Effector CD8-positive, alpha-beta T cell (primary cell): Measurements from ENCODE around the gene SLC27A5.

ENCODE experiments used
- DNase-seq: peaks from one replicate; lab custom pipeline; 2025; lab: John Stamatoyannopoulos, UW
- total RNA-seq, 4 experiments: gene quantifications; one replicate each; lab custom pipeline; 2026; lab: John Stamatoyannopoulos, UW

Gene SLC27A5
- total RNA-seq = 6.5 to 12.8 (median 10.0) reads per million in 4 experiments

DNA sequence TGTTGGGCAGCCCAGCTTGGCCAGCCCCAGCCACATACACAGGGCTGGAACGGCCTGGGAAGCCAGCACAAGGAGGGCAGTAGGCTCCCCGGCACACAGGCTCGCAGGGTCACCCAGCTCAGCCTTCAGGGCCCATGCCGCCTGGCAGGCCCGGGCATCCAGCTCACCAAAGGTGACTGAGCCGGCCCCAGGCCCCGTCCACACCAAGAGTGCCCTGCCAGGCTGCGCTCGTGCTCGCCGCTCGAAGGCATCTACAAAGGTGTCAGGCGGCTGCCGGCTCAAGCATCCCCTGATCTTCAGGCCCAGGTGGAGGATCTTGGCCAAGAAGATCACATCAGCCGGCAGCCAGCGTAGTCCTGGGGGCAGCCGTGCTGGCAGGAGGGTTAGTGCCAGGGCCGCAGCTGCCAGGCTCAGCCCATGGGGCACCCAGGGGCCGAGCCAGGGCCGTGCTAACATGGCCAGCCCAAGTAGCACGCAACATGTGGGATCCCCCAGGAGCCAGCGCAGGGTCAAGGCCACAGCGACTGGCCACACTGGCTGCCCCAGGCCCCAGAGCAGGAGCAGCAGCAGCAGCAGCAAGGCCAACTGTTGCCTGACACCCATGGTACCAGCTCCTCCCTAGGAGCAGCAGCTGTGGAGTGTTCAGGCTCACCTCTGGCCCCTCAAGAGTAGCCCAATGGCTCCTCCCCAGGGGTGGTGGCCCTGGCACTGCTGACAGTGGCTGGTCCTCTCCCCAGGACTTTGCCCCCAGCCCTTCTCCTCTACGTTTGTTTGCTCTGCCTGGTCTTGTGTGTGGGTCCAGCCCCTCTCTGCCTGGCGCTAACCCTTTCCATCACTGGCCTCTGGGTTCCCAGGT is at the start of gene SLC27A5:
Gene SLC27A5 (minus strand): TSS at position 640 of the 856 bp plus-strand sequence. CDS start 37 bp downstream, at position 603.
- DNase-seq = no peak

GRCh38 chr19:58560921-58561320 is 49.1 kb upstream of the SLC27A5 start:
- no peak for DNase-seq

DNA sequence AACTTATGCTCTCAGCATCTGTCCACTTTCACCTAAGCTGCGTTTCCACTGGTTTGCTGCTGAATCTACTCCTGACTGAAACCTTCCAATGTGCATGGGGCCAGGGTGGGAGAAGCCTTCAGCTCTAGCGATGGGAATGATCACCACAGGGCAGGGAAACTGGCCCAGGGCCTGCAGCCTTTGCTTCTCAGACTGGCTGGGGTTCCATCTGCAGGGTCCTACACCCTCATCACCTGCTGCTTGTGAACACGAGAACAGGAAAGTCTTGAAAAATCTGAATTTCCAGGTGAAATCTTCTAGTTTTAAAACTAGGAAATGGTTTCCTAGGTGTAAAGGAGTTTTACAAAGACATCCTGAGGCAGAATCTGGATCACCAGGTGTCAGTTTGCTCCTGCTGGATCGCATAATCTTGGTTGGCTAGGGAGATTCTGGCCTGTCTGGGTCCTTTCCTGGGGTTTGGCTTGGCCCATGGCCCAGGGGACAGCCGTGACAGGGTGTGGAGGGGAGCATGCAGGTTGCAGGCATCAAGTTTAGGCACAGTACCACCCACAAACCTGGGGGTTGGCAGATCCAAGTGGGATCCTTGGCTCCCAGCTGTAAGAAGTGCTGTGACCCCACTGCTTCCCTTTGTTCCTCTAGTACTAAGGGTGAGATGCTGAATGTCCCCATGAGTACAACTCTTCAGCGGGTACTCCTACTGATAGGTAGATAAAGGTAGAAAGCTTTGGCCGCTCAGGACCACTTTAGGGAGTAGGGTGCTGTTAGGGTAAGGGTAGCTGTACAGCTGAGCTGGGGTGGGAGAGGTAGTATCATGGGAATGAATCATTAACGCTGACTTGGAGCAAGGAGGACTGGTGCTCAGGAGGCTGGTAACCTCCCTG is 48.5 kb upstream of the SLC27A5 start:
- no peak for DNase-seq

DNA sequence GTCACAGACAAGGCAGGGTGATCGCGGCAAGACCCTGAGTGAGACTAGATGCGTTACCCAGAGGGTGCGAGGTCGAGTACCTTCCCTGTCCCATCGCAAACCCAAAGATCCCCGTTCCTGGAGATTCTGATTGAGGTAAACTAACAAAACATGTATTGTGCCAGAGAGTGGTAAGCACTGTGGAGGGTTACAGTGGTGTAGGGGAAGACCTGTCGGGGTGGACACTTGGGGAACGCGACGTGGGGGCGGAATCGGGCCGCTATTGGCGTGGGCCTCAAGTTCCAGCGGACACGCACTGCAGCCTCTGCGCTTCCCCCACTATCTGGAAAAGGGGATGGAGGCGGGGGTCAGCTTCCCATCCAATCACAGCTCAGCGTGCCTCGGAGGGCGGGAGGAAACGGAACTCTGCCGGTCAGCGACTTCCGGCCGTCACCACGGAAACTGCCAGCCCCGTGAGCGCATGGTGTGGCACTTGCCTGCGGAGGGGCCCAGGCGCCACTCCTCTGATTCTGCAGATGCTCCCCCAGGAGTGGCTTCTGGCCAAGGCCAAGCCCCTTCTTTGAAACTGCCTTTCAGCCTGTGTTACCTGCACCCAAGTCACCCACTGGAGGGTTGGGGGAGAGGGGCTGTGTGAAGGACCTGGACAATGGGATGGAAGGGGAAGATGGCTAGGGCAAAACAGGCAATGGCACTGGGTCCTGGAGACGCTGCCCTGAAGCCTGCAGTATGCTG is 47.6 kb upstream of the SLC27A5 start:
- DNase-seq = no peak

DNA sequence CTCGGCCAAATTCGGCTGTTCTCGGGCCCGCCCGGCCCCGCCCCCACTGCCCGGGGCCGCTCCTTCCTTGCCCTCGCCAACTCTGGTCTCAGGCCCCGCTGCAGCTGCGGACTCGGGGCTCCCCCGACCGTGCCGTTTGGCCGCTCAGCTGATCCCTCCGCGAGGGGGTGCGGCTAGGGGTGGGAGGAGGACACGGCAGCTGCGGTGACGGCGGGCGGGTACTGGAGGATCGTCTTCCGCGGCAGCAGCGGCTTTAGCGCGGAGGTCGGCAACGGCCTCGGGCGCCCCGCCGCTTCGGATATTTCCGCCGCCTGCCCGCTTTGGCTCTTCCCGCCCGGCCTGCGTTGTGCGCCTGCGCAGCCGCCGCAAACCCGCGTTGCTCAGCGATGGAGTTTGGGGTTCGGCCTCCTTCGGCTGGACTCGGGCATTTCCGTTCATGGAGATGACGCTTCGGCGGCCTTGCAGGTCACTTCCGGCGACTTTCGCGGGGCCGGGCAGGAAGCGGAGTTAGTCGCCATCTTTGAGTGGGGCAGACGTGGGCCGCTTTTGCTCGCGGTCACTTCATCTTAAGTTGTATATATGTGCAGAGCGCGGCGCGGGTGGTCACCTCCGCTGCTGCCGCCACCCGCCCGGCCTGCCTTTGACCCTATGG is 47.0 kb upstream of the SLC27A5 start:
- no peak for DNase-seq

DNA sequence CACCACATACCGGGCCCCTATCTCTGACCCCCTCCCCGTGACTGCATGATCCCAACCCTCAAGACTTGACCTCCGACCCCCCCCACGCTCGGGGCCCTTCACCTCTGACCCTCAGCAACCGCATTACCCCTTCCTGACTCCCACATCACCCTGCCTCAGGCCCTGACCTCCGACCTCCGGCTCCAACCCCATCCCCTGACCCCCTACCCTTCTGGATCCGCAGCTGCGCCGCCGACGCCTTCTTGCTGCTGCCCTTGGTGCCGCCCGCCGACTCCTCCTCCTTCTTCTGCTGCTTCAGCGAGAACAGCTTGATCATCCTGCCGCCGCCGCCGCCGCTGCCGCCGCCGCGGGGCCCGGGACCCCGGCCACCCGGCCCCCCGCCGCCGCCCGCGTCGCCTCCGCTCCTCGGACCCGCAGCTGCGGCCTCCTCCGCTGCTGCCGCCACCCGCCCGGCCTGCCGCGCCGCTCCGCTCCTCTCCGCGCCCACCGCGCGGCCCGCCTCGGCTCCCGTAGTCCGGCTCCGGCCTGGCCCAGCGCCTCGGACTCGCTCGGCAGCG is 46.4 kb upstream of the SLC27A5 start, which contains the start of gene UBE2M:
Gene UBE2M (minus strand): TSS at position 546 of the 557 bp plus-strand sequence. CDS start 230 bp downstream, at position 316.
- no peak for DNase-seq

DNA sequence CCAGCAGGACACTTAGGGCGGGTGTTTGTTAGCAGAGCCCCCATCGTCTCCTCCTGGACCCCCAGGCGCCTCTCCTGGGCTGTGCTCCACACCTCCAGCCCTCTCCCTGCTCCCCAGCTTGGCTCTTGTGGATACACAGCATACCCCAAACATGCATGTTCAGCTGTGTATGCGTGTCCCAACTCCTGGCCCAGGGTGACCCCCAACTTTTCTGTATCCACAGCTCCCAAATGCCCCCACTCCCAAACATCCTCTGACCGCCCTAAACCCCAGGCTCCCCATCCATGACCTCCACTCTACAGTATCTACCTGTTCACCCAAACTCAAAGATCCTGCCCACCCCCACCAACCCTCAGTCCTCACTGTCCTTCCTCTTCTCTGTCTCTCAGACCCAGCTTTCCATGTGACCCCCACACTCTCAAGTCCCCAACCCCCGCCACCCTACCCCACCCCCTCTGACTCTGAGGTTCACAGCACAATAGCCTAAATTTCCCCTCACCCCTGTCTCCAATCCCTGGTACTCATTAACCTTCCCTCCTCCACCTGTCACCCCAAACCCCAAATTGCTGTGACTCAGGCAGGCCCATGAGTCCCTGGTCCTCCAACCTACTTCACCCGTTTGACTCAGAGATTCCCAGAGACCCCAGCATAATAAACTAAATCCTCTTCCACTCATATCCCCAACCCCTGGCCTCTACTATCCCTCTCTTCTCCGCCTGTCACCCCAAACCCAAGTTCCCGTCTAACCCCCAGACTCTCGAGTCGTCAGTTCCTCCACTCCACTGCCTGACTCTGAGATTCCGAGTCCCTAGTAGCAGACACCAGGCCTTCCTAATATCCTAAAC is 45.7 kb upstream of the SLC27A5 start:
- no peak for DNase-seq

GRCh38 chr19:58556622-58557220 is 44.9 kb upstream of the SLC27A5 start:
- DNase-seq = no peak

GRCh38 chr19:58555920-58556621 is 44.3 kb upstream of the SLC27A5 start:
- no peak for DNase-seq

GRCh38 chr19:58555369-58555885 is 43.6 kb upstream of the SLC27A5 start:
- no peak for DNase-seq

DNA sequence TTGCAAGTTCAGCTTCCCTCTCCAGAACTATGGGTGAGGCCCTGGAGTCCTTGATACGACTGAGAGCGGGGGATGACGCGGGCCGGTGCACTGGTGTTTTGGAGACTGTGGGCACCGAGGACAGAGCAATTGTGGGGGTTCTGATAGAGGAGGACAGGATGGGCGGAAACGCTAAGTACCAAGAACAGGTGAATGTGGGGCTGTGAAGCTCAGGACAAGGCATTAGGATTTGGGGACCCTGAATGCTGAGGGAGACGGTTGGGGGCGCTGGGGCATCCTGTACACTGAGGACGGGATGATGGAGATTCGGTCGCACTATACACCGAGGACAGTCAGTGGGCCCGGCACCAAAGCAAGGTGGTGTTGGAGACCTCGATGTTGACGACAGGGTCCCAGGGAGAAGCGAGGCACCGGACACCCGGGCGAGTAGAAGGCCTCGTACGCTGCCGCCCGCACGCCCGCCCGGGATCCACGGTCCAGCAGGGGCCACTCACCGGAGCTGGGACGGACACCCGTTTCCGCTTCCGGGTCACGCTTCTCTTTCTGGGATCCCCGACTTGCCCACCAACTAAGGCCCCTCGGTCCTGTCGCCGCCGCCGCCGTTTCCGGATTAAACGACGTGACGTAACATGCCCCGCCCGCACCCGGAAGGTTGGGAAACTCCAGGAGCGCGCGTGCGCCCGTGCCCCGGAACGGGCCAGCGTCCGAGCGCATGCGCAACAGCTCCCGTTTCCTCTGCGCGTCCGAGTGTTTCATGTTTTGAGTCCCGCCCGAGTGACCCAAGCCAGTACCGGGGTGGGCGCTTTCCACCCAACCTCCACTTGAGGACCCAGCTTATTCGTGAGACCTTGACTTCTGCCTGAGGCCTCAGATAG is 42.9 kb upstream of the SLC27A5 start, which contains the start of gene CHMP2A:
Gene CHMP2A (minus strand): TSS at position 612 of the 875 bp plus-strand sequence. CDS start 893 bp downstream, outside the sequence.
- no peak for DNase-seq

DNA sequence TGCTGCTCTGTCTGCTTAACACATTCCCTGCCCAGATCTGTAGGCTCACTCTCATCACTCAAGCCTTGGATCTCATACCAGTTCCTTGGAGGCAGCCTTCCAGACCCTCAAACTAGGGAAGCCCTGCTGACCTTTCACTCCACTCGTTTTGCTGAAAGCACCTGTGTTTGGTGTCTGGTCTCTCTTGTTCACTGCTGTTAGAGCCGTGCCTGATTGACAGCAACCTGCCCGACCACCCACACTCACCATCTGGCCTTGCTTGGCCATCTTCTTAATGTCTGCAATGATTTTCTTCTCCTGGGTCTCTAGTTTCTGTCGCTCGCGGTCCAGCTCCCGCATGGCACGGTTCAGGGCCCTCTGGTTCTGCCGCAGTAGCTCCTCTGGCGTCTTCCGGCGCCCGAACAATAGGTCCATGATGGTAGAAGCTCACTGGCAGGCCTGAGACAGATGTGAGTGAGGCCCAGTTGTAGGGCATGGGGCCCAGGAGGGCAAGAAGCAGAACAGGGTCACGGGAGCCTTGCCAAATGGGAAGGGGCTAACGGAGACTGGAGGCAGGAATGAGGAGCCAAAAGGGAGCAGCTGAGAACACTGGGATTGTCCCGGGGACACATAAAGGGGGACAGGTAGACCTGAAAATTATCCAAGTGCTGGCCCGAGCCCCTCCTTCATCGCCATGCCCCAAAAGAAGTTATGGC is 42.2 kb upstream of the SLC27A5 start:
- DNase-seq = no peak

DNA sequence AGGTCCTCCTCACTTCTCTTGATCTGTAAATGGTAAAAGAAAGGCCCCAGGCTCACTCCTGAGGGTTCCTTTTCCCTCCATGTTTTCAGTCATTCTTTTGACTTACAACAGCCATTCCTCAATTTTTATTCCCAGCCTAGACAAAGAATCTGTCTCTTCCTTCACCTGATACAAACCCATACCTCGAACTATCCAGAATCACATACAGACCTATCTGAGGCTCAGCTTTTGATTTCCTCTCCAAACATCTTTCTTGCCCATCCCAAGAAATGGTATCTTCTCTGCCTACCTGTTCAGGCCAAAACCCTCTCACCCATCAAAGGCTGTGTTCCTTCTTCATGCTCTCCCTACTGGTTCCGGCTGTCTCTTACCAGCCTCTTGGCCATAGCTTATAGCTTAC is 40.9 kb upstream of the SLC27A5 start:
- no peak for DNase-seq

GRCh38 chr19:58551577-58552471 is 40.0 kb upstream of the SLC27A5 start:
- DNase-seq = no peak

- DNase-seq = no peak
Observed at GRCh38 chr19:58551123-58551497, 39.3 kb upstream of the SLC27A5 start.
